Heart right ventricle (tissue), 16 donors: Measurements from ENCODE around the gene OLIG1. TPM values are rescaled to one million over a fixed set of nuclear protein-coding genes. Genes with fewer than 3 reads are reported as not detected.

Experiments
- ATAC-seq, 8 donors: fragments of 200-7000 bp; cut with Tn5 transposase; one replicate each; pipeline ENCODE4 v1.9.1; 2020; ENCODE audit warnings: mild to moderate bottlenecking in 8 of 8, moderate library complexity in 8 of 8, moderate number of reproducible peaks in 1 of 8
- DNase-seq, 2 donors: peaks; one replicate each; pipeline ENCODE4 v3.0.0-alpha.2; 2020
- H3K27ac ChIP-seq, 10 donors: fragments of 200-600 bp; sonication (generic) in 2 of 10; one replicate each; pipeline versions ENCODE4 v1.5.0 to v1.8.0; 2020 to 2022; ENCODE audit warnings: mild to moderate bottlenecking in 3 of 10
- H3K27me3 ChIP-seq, 7 donors: fragments of 200-600 bp; one replicate each; pipeline ENCODE4 v1.8.0; 2021 to 2022; ENCODE audit warnings: mild to moderate bottlenecking in 2 of 7
- H3K36me3 ChIP-seq, 9 donors: fragments of 200-600 bp; sonication (generic) in 1 of 9; one replicate each; pipeline versions ENCODE4 v1.5.0 to v1.8.0; 2020 to 2022; ENCODE audit warnings: mild to moderate bottlenecking in 2 of 9
- H3K4me1 ChIP-seq, 9 donors: fragments of 200-600 bp; sonication (generic) in 1 of 9; one replicate each; pipeline versions ENCODE4 v1.5.0 to v1.8.0; 2020 to 2022; ENCODE audit warnings: mild to moderate bottlenecking in 4 of 9
- H3K4me3 ChIP-seq, 10 donors: fragments of 200-600 bp; sonication (generic) in 2 of 10; one replicate each; pipeline versions ENCODE4 v1.5.0 to v1.8.0; 2020 to 2022; ENCODE audit warnings: mild to moderate bottlenecking in 7 of 10, moderate library complexity in 2 of 10
- H3K9me3 ChIP-seq, 11 donors: fragments of 200-600 bp in 10 of 11; sonication (generic) in 2 of 11; one replicate each; pipeline versions ENCODE4 v1.5.0 to v1.8.0; 2013 to 2022; ENCODE audit warnings: mild to moderate bottlenecking in 2 of 11, control low read depth in 1 of 11, moderate library complexity in 1 of 11
- CTCF ChIP-seq, 9 donors: fragments of 200-600 bp; sonication (generic) in 2 of 9; IDR thresholded peaks; one replicate each; pipeline versions ENCODE4 v1.5.0 to v1.8.0; 2021 to 2022; ENCODE audit warnings: antibody characterized with exemption in 9 of 9, mild to moderate bottlenecking in 5 of 9, moderate library complexity in 1 of 9
- WGBS, 2 donors: extraction: QIAGEN DNeasy Blood & Tissue Kit; methylation state at CpG; one replicate each; pipeline ENCODE4 v1.1.7; 2013; ENCODE audit warnings: inconsistent platforms in 1 of 2; 5-methylcytosine and 5-hydroxymethylcytosine counted together
- intact Hi-C, 10 donors: fragments of 100-400 bp; cut with DNase I; formaldehyde crosslinking; loops; one replicate each; pipeline versions ENCODE4 v1.11.1 to v1.14.2; 2022
- polyA plus RNA-seq, 2 donors: library from polyadenylated mRNA; stranded (reverse); fragments of 200-250 nt; gene quantifications; one replicate each; pipeline ENCODE4 v1.2.3, GENCODE V29; 2013
- total RNA-seq, 10 donors: library from RNA; stranded (reverse); fragmentation: NEBNext Ultra II Directional in 3 of 10; extraction: Animal tissue kit (Norgen Biotek cat#: 25700) in 3 of 10; gene quantifications; one replicate each; pipeline versions ENCODE4 v1.2.1 to v1.2.4, GENCODE V29; 2021 to 2023
- donor health status: Arrhythmogenic right ventricular cardiomyopathy.
- donor health status: ischemic (EF 13 %, LVEDD 7.1; RV severe dilation, severe dysfunction).
- donor health status: healthy with polysubstance abuse.
- donor health status: DM: no; HTN: yes; CAD: no.
- donor health status: DM: no; HTN: no; CAD: no.
- donor health status: ischemic (EF 25% LVEDD 6.9; RV normal size, moderate dysfunction).
- donor health status: ischemic (EF 25% LVEDD 5.7; RV mildly dilated, moderate dysfunction).
- donor health status: healthy.
- donor health status: DM: yes; HTN: yes; CAD: no.
- donor health status: Ischemic cardiomyopathy.
- donor health status: ischemic (EF 35%, LVEDD 5.7; RV mildly dilated, moderate dysfunction).
- donor health status: nonischemic (EF 11% LVEDD 7.7; RV severe dilation, severe dysfunction).
- donor health status: DM: yes; HTN: yes; CAD: no.
- donor health status: PGD.
- donor health status: ischemic (EF 29% LVEDD 5.4; RV normal size, mild dysfunction).
- donor health status: nonischemic (EF 23%, LVEDD 6.1; RV moderate dilation, normal function).

The OLIG1 gene
- total and polyA plus RNA-seq, 12 donors = 0.09 to 0.49 (median 0.12) TPM; not detected in 8

GRCh38 chr21:33022489-33022827, 47.5 kb upstream of the OLIG1 start:
- ATAC-seq (no peak), DNase-seq (no peak)
- Histone ChIP-seq H3K36me3 (peaks cover 0 to 6% (median 0%) of the 10 kb centered on the region in 9 donors), H3K27ac (no peak overlapping the region), H3K9me3 (no peaks in the 10 kb centered on the region), H3K27me3 (peaks cover 36 to 100% (median 99%) of the 10 kb centered on the region in 7 donors), H3K4me3 (peak overlapping the region in 1 of 10 donors; percentile 27), H3K4me1 (peaks cover 2 to 65% (median 33%) of the 10 kb centered on the region in 9 donors)
- no peak for TF ChIP-seq CTCF (IDR thresholded peaks at IDR 0.05)
- intact Hi-C loops = no loop called here
- WGBS, 2 donors = 7% methylated on average over 17 of the region's 17 CpGs

DNA sequence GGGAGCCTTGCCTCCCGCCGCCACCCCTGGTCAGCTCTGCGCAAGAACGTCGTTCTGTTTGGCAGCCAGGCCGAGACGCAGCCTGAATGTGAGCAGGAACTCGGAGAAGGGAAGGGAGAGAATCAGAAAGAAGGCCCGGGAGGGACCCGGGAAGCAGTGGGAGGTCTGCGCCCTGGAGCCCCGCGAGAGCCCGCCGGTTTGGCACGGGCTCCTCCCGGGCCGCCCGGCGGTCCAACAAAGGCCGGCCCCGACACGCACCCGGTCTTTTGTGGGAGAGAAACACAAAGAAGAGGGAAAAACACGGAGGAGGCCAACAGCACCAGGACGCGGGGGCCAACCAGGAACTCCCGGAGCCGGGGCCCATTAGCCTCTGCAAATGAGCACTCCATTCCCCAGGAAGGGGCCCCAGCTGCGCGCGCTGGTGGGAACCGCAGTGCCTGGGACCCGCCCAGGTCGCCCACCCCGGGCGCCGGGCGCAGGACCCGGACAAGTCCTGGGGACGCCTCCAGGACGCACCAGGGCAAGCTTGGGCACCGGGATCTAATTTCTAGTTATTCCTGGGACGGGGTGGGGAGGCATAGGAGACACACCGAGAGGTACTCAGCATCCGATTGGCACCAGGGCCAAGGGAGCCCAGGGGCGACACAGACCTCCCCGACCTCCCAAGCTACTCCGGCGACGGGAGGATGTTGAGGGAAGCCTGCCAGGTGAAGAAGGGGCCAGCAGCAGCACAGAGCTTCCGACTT, 46.9 kb upstream of the OLIG1 start:
- H3K36me3 ChIP-seq = peaks cover 0 to 6% (median 0%) of the 10 kb centered on the region in 9 donors

DNA sequence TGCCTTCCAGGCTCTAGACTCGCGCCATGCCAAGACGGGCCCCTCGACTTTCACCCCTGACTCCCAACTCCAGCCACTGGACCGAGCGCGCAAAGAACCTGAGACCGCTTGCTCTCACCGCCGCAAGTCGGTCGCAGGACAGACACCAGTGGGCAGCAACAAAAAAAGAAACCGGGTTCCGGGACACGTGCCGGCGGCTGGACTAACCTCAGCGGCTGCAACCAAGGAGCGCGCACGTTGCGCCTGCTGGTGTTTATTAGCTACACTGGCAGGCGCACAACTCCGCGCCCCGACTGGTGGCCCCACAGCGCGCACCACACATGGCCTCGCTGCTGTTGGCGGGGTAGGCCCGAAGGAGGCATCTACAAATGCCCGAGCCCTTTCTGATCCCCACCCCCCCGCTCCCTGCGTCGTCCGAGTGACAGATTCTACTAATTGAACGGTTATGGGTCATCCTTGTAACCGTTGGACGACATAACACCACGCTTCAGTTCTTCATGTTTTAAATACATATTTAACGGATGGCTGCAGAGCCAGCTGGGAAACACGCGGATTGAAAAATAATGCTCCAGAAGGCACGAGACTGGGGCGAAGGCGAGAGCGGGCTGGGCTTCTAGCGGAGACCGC, 46.3 kb upstream of the OLIG1 start:
- WGBS, 2 donors = 2 to 3% methylated on average over 49 of the region's 49 CpGs
- Histone ChIP-seq H3K36me3 (peaks cover 0 to 6% (median 0%) of the 10 kb centered on the region in 9 donors), H3K27ac (no peak overlapping the region), H3K27me3 (peaks cover 43 to 100% (median 100%) of the 10 kb centered on the region in 7 donors), H3K4me3 (peak overlapping the region in 3 of 10 donors; percentile 3 to 27 (median 10)), H3K9me3 (no peaks in the 10 kb centered on the region), H3K4me1 (peaks cover 2 to 77% (median 37%) of the 10 kb centered on the region in 9 donors)
- ATAC-seq = no peak
- intact Hi-C loops = no loop called here
- TF ChIP-seq CTCF (IDR thresholded peaks at IDR 0.05) = no peak
- DNase-seq = no peak

More for the DNA sequence above, 46.9 kb upstream of the OLIG1 start:
- Histone ChIP-seq H3K27ac (no peak overlapping the region), H3K4me1 (peaks cover 2 to 70% (median 33%) of the 10 kb centered on the region in 9 donors), H3K27me3 (peaks cover 41 to 100% (median 100%) of the 10 kb centered on the region in 7 donors), H3K9me3 (no peaks in the 10 kb centered on the region), H3K4me3 (peak overlapping the region in 3 of 10 donors; percentile 3 to 27 (median 14))
- ATAC-seq (no peak), DNase-seq (no peak)
- WGBS, 2 donors = 1% methylated on average over 52 of the region's 52 CpGs
- intact Hi-C loops = no loop called here
- no peak for TF ChIP-seq CTCF (IDR thresholded peaks at IDR 0.05)

- Histone ChIP-seq H3K9me3 (no peaks in the 10 kb centered on the region), H3K27ac (no peak overlapping the region), H3K27me3 (peaks cover 47 to 100% (median 100%) of the 10 kb centered on the region in 7 donors), H3K36me3 (peaks cover 0 to 6% (median 0%) of the 10 kb centered on the region in 9 donors), H3K4me1 (peaks cover 2 to 83% (median 44%) of the 10 kb centered on the region in 9 donors), H3K4me3 (peak overlapping the region in 1 of 10 donors; percentile 27)
- ATAC-seq = no peak
- intact Hi-C loops = no loop called here
- TF ChIP-seq CTCF (IDR thresholded peaks at IDR 0.05) = no peak
- WGBS, 2 donors = 4 to 5% methylated on average over 40 of the region's 40 CpGs
- DNase-seq = no peak
Measured at GRCh38 chr21:33024201-33025103, 45.5 kb upstream of the OLIG1 start.
